ENCODE data around the gene ELK3. TPM values are rescaled to one million over a fixed set of nuclear protein-coding genes. Genes with fewer than 3 reads are reported as not detected.
A peak's percentile ranks its signal among the peaks of the same experiment; 100 is the strongest.

The ELK3 gene
- total RNA-seq, 2 experiments from 2014 or later, result 26.8 to 31.5 TPM

GRCh38 chr12:96302687-96303310, 108.6 kb downstream of the ELK3 start:
- ChIA-PET POLR2A (interaction anchor here (0.9 to 1.3 kb wide), 3 partner anchors 25 to 97 kb away, joined by 3 to 14 read pairs (median 3); partner anchors contain the start of gene CDK17), CTCF (interaction anchor here (1.2 kb wide), 1 partner anchor 187 kb away, joined by 4 read pairs; the partner anchor contains the start of gene CFAP54)
- Mint-ChIP-seq H3K4me3 (no peak overlapping the region), H3K27ac (no peak overlapping the region), H3K9me3 (no peaks in the 10 kb centered on the region), H3K36me3 (ENCODE audit: low read depth) (peaks cover 66% of the 10 kb centered on the region), H3K27me3 (no peaks in the 10 kb centered on the region), H3K4me1 (ENCODE audit: low read depth) (peaks cover 34% of the 10 kb centered on the region)
- DNase-seq (no peak), ATAC-seq (ENCODE audit: poor library complexity) (no peak)
- no peaks in the 10 kb centered on the region for H3K4me1 ChIP-seq (ENCODE audit: insufficient read depth, low read length)
- intact Hi-C loops (cut with DNase I, micrococcal nuclease), result loop anchor here in 1 of 2 experiments (5.0 to 10.0 kb wide), 3 partner anchors 48 to 215 kb away; no protein-coding TSS in a partner anchor
- no peaks in the 10 kb centered on the region for H3K27me3 ChIP-seq (ENCODE audit: control insufficient read depth in 1 of 2, insufficient read depth in 2 of 2, low read length in 2 of 2)
- H3K27ac ChIP-seq (ENCODE audit: low read depth in 1 of 2, low read length in 2 of 2), result no peak overlapping the region
- no peaks in the 10 kb centered on the region for H3K9me3 ChIP-seq (ENCODE audit: control insufficient read depth in 1 of 2, insufficient read depth in 1 of 2, low read length in 2 of 2)
- peaks cover 16% of the 10 kb centered on the region for H3K36me3 ChIP-seq (ENCODE audit: insufficient read depth, low read length)
- H3K4me3 ChIP-seq (ENCODE audit: low read length), result no peak overlapping the region
- TF ChIP-seq CTCF (IDR thresholded peaks at IDR 0.05), result no peak

DNA sequence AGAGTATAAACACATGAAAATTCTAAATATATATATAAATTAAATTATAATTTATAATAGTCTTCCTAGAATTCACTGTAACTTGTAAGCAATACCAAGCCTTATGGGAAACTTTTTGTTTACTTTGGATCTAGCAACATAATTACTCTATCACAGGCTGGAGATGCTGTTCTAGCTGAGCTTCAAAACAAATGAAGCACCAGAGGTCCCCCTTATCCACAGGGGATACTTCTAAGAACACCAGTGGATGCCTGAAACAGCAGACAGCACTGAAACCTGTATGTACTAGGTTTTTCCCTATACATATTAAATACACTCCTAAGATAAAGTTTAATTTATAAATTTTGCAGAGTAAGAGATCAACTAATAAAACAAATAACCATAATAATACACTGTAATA, 109.5 kb downstream of the ELK3 start:
- CTCF ChIA-PET, result no interaction called here
- Mint-ChIP-seq H3K27me3 (no peaks in the 10 kb centered on the region), H3K36me3 (ENCODE audit: low read depth) (peaks cover 63% of the 10 kb centered on the region), H3K27ac (no peak overlapping the region), H3K4me1 (ENCODE audit: low read depth) (peaks cover 35% of the 10 kb centered on the region), H3K9me3 (no peaks in the 10 kb centered on the region), H3K4me3 (no peak overlapping the region)
- TF ChIP-seq CTCF (IDR thresholded peaks at IDR 0.05), result no peak
- Histone ChIP-seq H3K27me3 (ENCODE audit: control insufficient read depth in 1 of 2, insufficient read depth in 2 of 2, low read length in 2 of 2) (no peaks in the 10 kb centered on the region), H3K4me3 (ENCODE audit: low read length) (no peak overlapping the region), H3K9me3 (ENCODE audit: control insufficient read depth in 1 of 2, insufficient read depth in 1 of 2, low read length in 2 of 2) (no peaks in the 10 kb centered on the region), H3K27ac (ENCODE audit: low read depth in 1 of 2, low read length in 2 of 2) (no peak overlapping the region), H3K4me1 (ENCODE audit: insufficient read depth, low read length) (no peaks in the 10 kb centered on the region), H3K36me3 (ENCODE audit: insufficient read depth, low read length) (peaks cover 14% of the 10 kb centered on the region)
- POLR2A ChIA-PET, result interaction anchor here (0.9 to 1.3 kb wide), 2 partner anchors 94 to 97 kb away, joined by 3 to 14 read pairs; partner anchors contain the start of gene CDK17
- ATAC-seq (ENCODE audit: poor library complexity) (no peak), DNase-seq (no peak)
- intact Hi-C loops (cut with DNase I, micrococcal nuclease), result loop anchor here in 1 of 2 experiments (5.0 to 10.0 kb wide), 3 partner anchors 49 to 214 kb away; no protein-coding TSS in a partner anchor

GRCh38 chr12:96305665-96306064, 111.5 kb downstream of the ELK3 start:
- Histone ChIP-seq H3K4me3 (ENCODE audit: low read length) (no peak overlapping the region), H3K27me3 (ENCODE audit: control insufficient read depth in 1 of 2, insufficient read depth in 2 of 2, low read length in 2 of 2) (no peaks in the 10 kb centered on the region), H3K9me3 (ENCODE audit: control insufficient read depth in 1 of 2, insufficient read depth in 1 of 2, low read length in 2 of 2) (no peaks in the 10 kb centered on the region), H3K36me3 (ENCODE audit: insufficient read depth, low read length) (peaks cover 3% of the 10 kb centered on the region), H3K4me1 (ENCODE audit: insufficient read depth, low read length) (no peaks in the 10 kb centered on the region), H3K27ac (ENCODE audit: low read depth in 1 of 2, low read length in 2 of 2) (no peak overlapping the region)
- no peak for DNase-seq
- ATAC-seq (ENCODE audit: poor library complexity), result no peak
- Mint-ChIP-seq H3K4me1 (ENCODE audit: low read depth) (peaks cover 44% of the 10 kb centered on the region), H3K27me3 (no peaks in the 10 kb centered on the region), H3K4me3 (no peak overlapping the region), H3K36me3 (ENCODE audit: low read depth) (peaks cover 67% of the 10 kb centered on the region), H3K27ac (peak overlapping the region; percentile 12), H3K9me3 (no peaks in the 10 kb centered on the region)
- POLR2A ChIA-PET, result no interaction called here
- no peak for TF ChIP-seq CTCF (IDR thresholded peaks at IDR 0.05)
- CTCF ChIA-PET, result no interaction called here
- intact Hi-C loops (cut with DNase I, micrococcal nuclease), result loop anchor here (5.0 to 10.0 kb wide), 3 partner anchors 49 to 92 kb away; no protein-coding TSS in a partner anchor
